GM18861 (cell line): Measurements from ENCODE around the gene TMEM238L.

Experiments used
- ATAC-seq: cut with Tn5 transposase; IDR thresholded peaks from one replicate; pipeline ENCODE4 v1.9.1; 2021; ENCODE audit not compliant: unreplicated experiment

Gene TMEM238L

DNA sequence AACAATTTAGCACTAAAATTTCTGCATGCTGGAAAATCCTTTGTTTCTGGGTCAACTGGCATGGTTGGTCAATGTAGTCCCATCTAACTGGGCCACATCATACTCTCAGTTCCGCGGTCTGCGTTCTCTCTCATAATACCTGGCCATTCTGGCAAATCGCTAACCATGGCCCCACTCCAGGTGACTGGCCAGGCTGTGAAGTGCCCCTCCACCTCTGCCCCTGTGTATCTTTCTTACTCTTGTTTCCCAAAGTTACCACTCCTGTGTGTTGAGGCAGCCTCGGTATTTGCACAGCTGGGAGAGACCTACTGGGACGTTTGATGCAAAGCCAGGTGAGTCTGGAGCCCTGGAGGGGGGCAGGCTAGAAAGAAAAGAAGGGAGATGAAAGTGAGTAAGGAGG lies 2.0 kb upstream of the TMEM238L start:
- ATAC-seq, result no peak

DNA sequence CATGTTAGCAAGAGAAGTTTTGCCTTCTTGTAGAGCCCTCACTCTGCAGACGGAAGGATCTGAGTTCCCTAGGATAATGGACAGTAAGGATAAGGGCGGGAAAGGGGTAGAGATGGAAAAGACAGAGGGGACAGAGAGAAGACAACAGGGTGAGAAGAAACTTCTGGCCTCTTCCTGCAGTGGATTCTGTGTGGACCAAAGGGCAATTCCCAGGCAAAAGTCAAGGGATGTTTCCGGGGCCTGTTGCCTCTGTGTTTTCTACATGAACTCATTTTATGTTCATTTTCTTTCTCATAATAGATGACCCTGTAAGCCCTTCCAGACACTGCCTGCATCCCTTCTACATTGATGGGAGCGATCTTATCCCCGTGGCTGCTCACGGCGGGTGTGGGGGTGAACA lies 647 bp upstream of the TMEM238L start:
- ATAC-seq, result no peak

DNA sequence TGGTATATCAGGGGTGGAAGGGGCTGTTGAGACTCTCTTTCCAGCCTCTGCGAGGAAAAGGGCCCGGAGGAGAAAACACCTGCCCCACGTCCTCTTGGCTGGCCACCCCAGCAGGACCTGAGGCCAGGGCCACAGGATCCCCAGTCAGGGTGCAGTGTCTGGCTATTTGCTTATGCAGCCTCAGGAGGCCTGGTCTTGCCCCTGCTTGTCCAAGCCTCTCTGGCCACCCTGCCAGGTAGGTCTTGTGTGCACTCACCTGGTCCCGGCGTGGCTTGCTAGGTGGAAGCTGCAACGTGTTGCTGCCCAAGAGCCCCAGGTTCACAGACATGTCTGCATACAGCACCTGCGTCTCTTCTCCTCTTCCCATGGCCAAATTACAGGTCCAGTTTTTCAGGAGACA lies 549 bp downstream of the TMEM238L start:
- ATAC-seq, result no peak

DNA sequence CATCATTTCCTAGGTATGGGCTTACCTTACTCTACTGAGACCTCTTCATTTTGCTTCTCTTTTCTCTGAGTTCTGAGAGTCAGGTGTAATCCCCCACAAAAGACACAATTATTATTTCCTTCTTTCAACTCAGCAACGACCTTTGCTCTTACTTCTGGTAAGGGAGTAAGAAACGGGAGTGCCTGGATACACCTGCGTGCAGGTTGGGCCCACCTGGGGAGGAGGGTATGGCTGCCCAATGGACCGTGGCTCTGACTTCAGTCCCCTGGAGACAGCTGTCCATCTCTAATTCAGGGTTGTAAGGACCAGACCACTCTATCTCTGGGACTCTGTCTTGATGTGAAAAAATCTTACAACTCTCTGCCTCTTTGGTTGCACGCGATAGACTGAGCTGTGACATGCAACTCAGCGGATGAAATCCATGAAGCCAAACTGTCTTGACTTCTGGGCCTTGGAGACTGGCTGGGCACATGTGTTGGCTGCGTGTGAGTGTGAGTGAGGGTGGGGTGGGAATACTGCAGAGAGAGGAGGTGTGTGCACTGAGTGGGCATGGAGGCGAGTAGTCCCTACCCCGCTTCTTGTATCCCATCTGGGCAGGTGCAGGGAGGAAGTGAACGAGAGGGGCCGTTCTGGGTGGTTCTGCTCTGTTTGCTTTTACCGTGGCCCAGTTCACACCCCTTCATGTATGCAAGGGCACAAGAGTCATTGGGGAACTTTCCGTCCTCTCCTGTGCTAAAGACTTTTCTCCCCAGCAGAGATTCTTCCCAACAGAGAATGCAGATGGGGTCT lies 1.2 kb downstream of the TMEM238L start:
- ATAC-seq, result no peak

DNA sequence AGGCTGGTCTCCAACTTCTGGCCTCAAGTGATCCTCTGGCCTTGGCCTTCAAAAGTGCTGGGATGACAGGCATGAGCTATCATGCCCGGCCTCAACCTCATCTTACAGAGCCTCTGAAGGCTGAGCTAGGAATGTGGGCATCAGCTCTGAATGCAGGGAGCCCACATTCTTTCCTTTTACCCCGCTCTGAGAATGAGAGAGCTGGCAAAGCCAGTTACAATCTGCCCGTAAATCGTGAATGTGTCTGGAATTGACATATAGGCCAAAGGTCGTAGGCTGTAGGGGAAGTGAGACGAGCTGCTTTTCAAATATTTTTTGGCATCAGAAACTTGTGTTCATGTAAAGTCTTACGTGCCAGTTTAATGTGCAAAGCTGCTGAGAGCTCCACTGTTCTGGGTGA lies 4.5 kb downstream of the TMEM238L start:
- no peak for ATAC-seq

DNA sequence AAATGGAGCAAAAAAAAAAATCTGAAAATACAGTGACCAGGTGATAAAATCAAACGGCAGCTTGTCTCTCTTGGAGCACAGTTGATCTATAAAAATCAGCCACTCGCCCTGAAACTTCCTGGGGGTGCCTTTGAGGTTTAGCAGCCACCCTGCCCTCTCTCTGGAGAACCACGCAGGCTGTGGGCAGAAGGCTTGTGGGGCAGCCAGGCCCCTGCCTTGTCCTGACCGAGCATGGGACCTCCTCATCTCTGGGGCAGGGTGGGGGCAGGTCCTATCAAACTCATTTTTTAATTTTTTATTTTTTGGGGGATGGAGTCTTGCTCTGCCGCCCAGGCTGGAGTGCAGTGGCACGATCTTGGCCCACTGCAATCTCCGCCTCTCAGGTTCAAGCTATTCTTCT lies 5.0 kb downstream of the TMEM238L start:
- ATAC-seq, result no peak

DNA sequence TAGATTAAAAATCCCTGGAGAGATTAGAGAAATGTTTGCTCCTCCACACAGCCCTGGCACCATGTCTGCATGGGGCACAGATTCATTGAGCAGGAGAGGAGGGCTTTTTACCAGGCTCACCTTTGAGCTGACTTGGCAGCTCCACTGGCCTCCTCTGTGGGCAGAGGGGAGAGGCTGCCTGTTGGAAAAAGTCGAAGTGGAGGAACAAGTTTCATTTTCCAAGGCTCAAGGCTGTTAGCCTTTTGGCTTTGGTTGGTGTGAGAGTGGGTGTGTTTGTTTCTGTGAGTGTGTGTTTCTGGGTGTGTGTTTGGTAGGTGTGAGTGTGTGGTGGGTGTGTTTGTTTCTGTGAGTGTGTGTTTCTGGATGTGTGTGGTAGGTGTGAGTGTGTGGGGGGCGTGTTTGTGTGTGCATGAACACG lies 5.6 kb downstream of the TMEM238L start:
- no peak for ATAC-seq

DNA sequence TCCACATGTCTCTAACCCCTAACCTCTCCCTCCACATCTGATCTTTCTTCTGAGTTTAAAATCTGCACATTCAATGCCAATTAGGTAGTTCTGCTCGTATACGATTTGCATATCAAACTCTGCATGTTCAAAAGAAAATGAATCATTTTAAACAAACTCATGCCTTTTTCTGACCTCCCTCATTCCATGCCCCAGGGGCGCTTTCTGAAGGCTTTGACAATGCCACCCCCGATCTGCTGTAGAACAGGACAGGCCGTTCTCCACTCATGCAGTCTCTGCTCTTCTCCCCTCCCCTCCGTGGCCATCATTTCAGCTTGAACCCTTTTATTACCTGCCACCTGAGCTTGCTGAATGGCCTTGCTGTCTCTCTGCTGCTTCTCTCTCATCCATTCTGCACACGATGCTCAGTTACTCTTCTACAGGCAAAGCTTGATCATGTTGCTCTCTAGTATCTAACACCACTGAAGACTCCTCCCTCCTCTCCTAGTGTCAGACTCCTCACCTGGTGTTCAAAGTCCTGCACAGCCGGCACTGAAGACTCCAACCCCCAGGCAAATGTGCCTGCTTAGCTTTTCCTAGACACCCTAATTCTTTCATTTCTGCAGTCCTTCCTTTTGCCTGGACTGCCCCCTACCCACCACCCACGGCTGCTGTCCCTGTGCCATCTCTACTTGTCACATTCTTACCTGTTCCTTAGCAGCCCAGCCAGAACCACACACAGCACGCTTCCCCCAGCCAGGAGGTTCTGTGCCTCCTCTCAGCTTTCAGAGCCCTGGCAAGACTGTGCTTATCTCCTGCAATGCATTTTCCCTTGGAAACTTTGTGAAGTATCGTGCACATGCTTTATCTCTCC lies 6.2 kb downstream of the TMEM238L start:
- ATAC-seq, result no peak

DNA sequence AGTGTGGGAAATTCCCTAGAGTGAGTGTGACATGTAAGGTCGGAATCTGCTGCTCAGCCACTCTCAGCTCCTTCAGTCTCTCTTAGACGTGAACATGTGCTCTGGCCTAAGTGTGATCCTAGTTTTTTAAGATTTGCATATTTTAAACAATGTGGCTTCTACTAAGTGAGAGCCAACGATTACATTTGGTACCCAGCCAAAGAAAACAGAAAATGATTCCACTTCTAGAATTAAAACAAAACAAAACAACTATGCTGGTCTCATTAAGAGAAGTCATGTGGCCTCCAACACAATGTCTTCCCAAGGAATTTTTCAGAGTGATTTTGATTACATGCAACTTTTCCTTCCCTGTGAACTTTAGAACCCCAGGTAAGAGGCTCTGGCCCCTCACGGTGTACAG lies 10.1 kb downstream of the TMEM238L start:
- ATAC-seq, result no peak

DNA sequence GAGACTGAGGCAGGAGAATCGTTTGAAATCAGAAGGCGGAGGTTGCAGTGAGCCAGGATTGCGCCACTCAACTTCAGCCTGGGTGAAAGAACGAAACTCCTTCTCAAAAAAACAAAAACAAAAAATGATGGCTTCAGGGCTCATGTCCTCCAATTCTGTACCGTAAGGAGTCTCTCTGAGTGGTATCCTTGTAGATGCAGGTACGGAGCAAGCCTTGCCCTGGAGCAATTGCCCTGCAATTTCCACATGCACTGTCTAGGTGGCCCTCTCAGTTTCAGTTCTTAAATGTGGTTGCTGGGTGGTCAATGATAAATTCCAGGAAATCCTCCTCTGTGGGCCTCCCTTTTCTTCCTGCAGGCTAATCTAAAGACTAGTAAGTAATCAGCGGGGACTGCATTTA lies 10.6 kb downstream of the TMEM238L start:
- ATAC-seq, result no peak

DNA sequence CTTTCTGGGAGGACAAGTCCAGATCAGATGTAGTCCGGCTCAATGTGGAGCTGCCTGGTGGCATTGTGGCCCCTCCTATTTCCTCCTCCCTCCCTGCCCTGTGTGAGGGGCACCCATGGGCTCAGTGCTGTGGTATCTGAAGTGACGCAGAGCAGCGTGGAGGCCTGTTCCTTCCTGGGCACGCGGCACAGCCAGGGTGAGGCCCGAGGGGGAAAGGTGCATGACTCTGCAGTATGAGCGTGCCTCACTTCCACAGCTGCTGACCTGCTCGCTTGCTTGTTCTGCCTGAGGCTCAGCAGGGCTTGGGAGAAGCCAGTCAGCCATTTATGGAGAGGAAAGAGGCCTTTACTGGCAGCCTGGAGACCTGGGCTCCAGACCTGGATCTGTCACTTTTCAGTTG lies 11.7 kb downstream of the TMEM238L start:
- ATAC-seq, result no peak

DNA sequence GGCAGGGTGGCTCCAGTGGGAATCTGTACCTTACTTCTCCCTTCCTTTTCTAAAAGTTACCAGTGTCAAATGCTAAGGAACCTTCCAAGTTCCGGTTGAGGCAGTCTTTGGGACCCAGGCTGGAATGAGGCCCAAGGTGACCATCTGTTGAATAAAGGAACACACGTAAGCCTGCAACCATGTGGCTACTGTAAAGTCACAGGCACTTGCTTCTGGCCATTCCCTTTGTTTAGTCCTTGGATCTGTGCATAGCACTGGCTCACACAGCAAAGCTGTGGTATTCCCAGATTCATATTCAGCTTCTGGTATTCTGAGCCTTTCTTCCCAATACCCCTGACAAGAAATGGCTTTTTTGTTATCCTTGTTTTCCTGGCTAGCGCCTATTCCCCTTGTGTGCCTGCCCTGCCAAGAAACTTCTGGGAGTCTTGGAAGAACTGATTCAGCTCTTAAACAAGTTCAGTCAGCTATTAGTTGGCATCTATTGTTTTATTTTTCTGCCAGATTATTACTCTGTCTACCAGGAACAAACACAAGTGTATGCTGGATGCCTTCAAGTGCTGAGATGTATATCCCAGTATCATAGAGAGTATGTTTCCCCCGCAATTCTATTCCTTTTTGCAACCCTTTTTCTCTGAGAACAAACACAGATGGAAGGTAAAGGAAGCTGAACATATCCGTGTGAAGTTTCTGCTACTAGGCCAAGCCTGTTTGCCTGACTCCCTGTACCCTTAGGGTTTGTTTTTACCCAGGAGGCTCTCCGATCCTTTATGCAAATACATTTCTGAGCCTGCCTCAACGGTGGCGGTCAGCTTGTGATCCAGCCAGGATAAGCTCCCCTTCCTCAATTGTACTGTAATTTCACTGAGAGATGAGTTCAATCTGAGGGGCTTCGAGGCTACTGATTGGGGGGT lies 13.2 kb downstream of the TMEM238L start:
- no peak for ATAC-seq

DNA sequence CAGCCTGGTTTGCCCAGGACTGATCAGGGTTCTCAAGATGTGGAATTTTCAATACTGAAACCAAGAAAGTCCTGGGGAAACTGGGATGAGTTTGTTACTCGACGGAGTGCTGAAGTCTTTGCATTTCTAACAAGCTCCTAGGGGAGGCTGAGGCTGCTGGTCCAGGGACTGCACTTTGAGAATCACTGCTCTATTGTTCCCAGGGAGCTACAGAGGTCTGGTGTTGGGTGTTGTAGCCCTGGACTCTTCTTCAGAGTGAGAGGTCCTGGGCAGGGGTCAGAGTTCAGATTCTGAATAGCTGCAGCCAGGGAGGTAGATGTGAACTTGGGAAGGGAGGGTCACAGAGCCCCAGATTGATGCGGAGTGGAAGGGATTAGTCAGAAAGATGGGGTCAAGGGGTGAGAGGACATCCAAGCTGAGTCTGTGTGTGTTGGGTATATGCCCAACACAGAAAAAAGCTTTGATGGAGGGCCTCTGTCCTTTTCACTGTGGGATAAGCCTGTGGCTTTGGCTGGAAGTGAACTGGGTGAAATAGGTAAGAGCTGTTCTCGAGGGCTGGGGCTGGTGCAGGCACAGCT lies 14.1 kb downstream of the TMEM238L start:
- ATAC-seq, result no peak

DNA sequence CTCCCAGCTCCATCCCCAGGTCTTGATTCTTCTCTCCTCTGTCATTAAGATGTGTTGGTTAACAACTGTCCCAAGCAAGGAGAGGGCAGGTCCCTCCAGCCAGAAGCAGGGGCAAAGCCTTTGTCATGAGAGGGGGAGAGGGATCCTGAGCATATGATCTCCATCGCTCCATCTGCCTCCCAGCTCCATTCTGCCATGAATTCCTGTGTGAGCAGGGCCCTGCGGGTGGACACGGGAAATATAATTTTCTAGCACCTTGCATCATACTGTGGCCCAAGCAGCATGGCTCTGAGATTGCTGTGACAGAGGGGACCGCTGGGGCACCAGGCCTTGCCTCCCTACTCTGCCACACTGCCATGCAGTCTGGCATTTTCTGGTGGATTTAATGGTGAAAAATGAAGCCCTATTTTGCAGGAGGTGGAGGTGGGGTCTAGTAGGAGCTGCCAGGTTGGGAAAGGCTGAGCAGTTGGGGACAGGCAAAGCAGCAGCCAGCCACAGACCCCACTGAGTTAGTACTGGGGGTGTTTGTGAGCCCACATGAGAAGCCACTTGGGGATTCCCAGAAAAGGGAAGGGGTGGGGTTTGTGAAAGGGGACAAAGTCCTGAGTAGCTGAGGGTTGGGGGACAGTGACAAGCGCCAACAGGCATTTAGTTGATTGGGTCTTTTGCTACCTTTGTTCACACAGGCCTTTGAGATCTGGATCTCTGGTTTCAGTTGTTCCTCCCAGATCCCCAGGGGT lies 16.4 kb downstream of the TMEM238L start:
- no peak for ATAC-seq

DNA sequence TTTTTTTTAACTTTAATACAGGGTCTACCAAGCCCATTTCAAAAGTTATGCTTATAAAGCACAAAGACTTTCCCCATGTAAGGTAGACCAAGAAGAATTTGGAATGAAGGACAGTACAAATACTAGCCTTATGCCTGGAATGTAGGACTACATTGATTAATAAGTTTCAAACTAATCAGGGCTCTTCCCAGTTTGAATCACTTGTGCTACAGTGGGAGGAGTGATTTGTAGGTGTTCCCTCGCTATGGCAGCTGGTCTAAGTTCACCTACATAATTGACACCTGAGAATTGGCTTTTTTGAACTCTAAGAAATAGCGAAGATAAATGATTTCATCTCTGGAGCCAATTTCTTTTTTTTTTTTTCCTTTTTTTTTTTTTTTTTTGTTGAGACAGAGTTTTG lies 18.6 kb downstream of the TMEM238L start:
- no peak for ATAC-seq

DNA sequence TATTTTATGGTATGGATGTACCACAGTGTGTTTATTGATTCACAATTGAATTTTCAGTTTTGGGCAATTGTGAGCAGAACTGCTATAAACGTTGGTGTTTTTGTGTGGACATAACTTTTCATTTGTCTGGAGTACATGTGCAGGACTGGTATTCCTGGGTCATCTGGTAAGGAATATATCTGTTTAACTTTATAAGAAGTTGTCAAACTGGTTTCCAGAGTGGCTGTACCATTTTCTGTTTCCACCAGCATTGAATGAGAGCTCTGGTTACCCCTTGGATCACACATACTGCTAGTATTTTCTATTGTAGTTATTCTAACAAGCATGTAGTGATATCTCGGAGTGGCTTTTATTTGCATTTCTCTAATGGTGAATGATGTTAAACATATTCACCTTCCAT lies 24.3 kb downstream of the TMEM238L start:
- no peak for ATAC-seq

DNA sequence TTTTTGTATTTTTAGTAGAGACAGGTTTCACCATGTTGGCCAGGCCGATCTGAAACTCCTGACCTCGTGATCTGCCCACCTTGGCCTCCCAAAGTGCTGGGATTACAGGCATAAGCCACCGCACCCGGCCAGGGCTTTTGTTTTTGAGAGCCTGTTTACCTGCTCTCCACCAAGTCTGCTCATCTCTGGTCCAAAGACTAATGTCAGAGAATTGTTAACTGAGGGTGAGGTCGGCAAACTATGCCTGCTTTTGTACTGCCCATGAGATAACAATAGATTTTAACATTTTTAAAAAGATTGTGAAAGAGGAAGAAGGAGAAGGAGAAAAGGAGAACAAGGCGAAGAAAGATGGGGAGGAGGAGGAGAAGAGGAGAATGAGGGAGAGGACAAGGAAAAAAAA lies 26.0 kb downstream of the TMEM238L start:
- ATAC-seq, result no peak

DNA sequence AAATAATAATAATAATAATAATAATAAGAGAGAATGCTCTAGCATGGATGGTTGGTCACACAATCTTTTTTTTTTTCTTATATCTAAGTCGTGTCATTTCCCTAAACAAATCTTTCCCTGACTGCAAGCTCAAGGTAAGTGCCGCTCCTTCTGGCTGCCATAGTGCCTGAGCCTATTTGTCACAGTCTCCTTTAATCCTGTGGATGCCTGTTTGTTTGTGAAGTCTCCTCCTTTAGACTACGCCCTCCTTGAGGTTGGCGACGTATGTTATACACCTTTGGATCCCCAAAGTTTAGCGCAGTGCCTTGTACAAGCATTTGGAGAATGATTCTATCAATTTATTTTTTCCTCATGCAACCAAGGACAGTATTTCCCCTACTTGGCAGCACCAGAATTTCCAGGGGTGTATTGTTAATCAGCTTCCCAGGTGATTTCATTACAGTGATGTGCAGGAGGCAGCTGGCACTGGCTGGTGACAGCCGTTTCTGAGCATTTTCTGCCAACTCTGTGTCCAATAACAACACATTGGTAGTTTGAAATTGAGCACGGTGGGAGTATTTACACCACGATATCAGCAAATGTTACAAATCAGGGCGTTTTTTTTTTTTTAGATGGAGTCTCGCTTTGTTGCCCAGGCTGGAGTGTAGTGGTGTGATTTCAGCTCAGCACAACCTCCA lies 26.6 kb downstream of the TMEM238L start:
- ATAC-seq, result no peak

DNA sequence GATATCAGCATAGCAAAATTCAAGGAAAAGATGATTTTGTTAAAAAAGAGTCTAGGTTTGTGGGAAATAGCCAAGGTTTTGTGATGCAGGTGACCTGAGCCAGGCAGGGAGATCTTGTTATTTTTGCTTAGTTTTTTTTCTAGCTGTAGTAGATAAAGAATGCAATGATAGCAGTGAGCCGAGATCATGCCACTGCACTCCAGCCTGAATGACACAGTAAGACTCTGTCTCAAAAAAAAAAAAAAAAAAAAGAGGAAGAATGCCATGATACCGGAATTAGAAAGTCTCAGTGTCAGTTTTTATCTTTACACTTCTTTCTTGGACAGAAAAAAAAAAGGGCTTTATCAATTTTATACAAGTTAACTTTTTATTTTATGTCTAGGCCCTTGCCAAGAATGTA lies 27.5 kb downstream of the TMEM238L start:
- ATAC-seq, result no peak
